ENCODE data around the gene ALG12.

ALG12 gene

GRCh38 chr22:49956418-49956770 lies 38.2 kb upstream of the ALG12 start:
- TF ChIP-seq FOXM1 (IDR thresholded peaks at IDR 0.05; ENCODE audit: borderline replicate concordance, low read depth) (no peak), TEAD4 (IDR thresholded peaks at IDR 0.05) (no peak), TCF12 (IDR thresholded peaks at IDR 0.05; ENCODE audit: low read depth) (no peak), REST (IDR thresholded peaks at IDR 0.05; ENCODE audit: low read depth) (no peak), EP300 (IDR thresholded peaks at IDR 0.05; ENCODE audit: borderline replicate concordance) (no peak), ZBTB7A (IDR thresholded peaks at IDR 0.05; ENCODE audit: low read depth) (no peak), CEBPB (IDR thresholded peaks at IDR 0.05) (no peak), EGR1 (IDR thresholded peaks at IDR 0.05) (no peak), NFIC (IDR thresholded peaks at IDR 0.05) (no peak)

- no peak for TF ChIP-seq TCF12 (IDR thresholded peaks at IDR 0.05; ENCODE audit: low read depth)
These were observed 37.6 kb upstream of the ALG12 start for GRCh38 chr22:49955581-49956417.

GRCh38 chr22:49954991-49955580 lies 36.8 kb upstream of the ALG12 start:
- no peak for TF ChIP-seq REST (IDR thresholded peaks at IDR 0.05; ENCODE audit: low read depth)
- TF ChIP-seq FOXM1 (IDR thresholded peaks at IDR 0.05; ENCODE audit: borderline replicate concordance, low read depth): no peak
- no peak for TF ChIP-seq RAD21 (IDR thresholded peaks at IDR 0.05; ENCODE audit: low read depth)
- TF ChIP-seq TAF1 (IDR thresholded peaks at IDR 0.05; ENCODE audit: low read depth): no peak
- no peak for TF ChIP-seq NFIC (IDR thresholded peaks at IDR 0.05)
- no peak for TF ChIP-seq EP300 (IDR thresholded peaks at IDR 0.05; ENCODE audit: borderline replicate concordance)
- no peak for TF ChIP-seq EGR1 (IDR thresholded peaks at IDR 0.05)
- no peak for TF ChIP-seq CREB1 (IDR thresholded peaks at IDR 0.05; ENCODE audit: low read depth)
- no peak for TF ChIP-seq YY1 (IDR thresholded peaks at IDR 0.05; ENCODE audit: low read depth)
- no peak for TF ChIP-seq USF1 (IDR thresholded peaks at IDR 0.05)
- TF ChIP-seq TEAD4 (IDR thresholded peaks at IDR 0.05): no peak
- no peak for TF ChIP-seq CEBPB (IDR thresholded peaks at IDR 0.05)
- no peak for TF ChIP-seq ZBTB7A (IDR thresholded peaks at IDR 0.05; ENCODE audit: low read depth)

- TF ChIP-seq YY1 (IDR thresholded peaks at IDR 0.05; ENCODE audit: low read depth) (no peak), TAF1 (IDR thresholded peaks at IDR 0.05; ENCODE audit: low read depth) (no peak), NFIC (IDR thresholded peaks at IDR 0.05) (no peak), TCF12 (IDR thresholded peaks at IDR 0.05; ENCODE audit: low read depth) (no peak), TEAD4 (IDR thresholded peaks at IDR 0.05) (no peak), CREB1 (IDR thresholded peaks at IDR 0.05; ENCODE audit: low read depth) (no peak)
These were observed 36.1 kb upstream of the ALG12 start for GRCh38 chr22:49954354-49954753.

GRCh38 chr22:49953680-49954344 lies 35.6 kb upstream of the ALG12 start:
- no peak for TF ChIP-seq RAD21 (IDR thresholded peaks at IDR 0.05; ENCODE audit: low read depth)
- no peak for TF ChIP-seq NFIC (IDR thresholded peaks at IDR 0.05)
- TF ChIP-seq ZBTB7A (IDR thresholded peaks at IDR 0.05; ENCODE audit: low read depth): no peak
- TF ChIP-seq TEAD4 (IDR thresholded peaks at IDR 0.05): no peak
- no peak for TF ChIP-seq TAF1 (IDR thresholded peaks at IDR 0.05; ENCODE audit: low read depth)
- TF ChIP-seq USF1 (IDR thresholded peaks at IDR 0.05): no peak
- no peak for TF ChIP-seq TCF12 (IDR thresholded peaks at IDR 0.05; ENCODE audit: low read depth)
- no peak for TF ChIP-seq FOXM1 (IDR thresholded peaks at IDR 0.05; ENCODE audit: borderline replicate concordance, low read depth)
- no peak for TF ChIP-seq YY1 (IDR thresholded peaks at IDR 0.05; ENCODE audit: low read depth)
- TF ChIP-seq CREB1 (IDR thresholded peaks at IDR 0.05; ENCODE audit: low read depth): no peak

GRCh38 chr22:49953027-49953679 lies 34.9 kb upstream of the ALG12 start:
- no peak for TF ChIP-seq FOXM1 (IDR thresholded peaks at IDR 0.05; ENCODE audit: borderline replicate concordance, low read depth)
- no peak for TF ChIP-seq USF1 (IDR thresholded peaks at IDR 0.05)
- TF ChIP-seq EGR1 (IDR thresholded peaks at IDR 0.05): no peak
- no peak for TF ChIP-seq CREB1 (IDR thresholded peaks at IDR 0.05; ENCODE audit: low read depth)
- TF ChIP-seq ZBTB7A (IDR thresholded peaks at IDR 0.05; ENCODE audit: low read depth): no peak
- no peak for TF ChIP-seq TEAD4 (IDR thresholded peaks at IDR 0.05)
- TF ChIP-seq YY1 (IDR thresholded peaks at IDR 0.05; ENCODE audit: low read depth): no peak
- no peak for TF ChIP-seq TAF1 (IDR thresholded peaks at IDR 0.05; ENCODE audit: low read depth)
- TF ChIP-seq REST (IDR thresholded peaks at IDR 0.05; ENCODE audit: low read depth): no peak
- TF ChIP-seq NFIC (IDR thresholded peaks at IDR 0.05): no peak
- no peak for TF ChIP-seq TCF12 (IDR thresholded peaks at IDR 0.05; ENCODE audit: low read depth)
- TF ChIP-seq EP300 (IDR thresholded peaks at IDR 0.05; ENCODE audit: borderline replicate concordance): no peak
- TF ChIP-seq MAX (IDR thresholded peaks at IDR 0.05): no peak
- no peak for TF ChIP-seq RAD21 (IDR thresholded peaks at IDR 0.05; ENCODE audit: low read depth)
- TF ChIP-seq CEBPB (IDR thresholded peaks at IDR 0.05): no peak

Data from Ishikawa (cell line).